H9 (cell line): Measurements from ENCODE around the gene TYMP. TPM values are rescaled to one million over a fixed set of nuclear protein-coding genes. Genes with fewer than 3 reads are reported as not detected.

Source experiments
- DNase-seq: peaks from one replicate; pipeline ENCODE4 v3.0.0-alpha.2; 2017
- H2AFZ ChIP-seq: one replicate; pipeline ENCODE4 v1.6.1; 2013; ENCODE audit warnings: mild to moderate bottlenecking, low read length, control low read depth, moderate library complexity
- H2AK5ac ChIP-seq: 2 replicates; pipeline ENCODE4 v1.6.1; 2013; ENCODE audit warnings: low read length, control low read depth, mixed read lengths; ENCODE audit not compliant: insufficient read length
- H2BK120ac ChIP-seq: one replicate; pipeline ENCODE4 v1.6.1; 2013; ENCODE audit warnings: low read depth, mild to moderate bottlenecking, low read length, control low read depth, inconsistent platforms; ENCODE audit not compliant: poor library complexity, severe bottlenecking
- H2BK12ac ChIP-seq: 2 replicates; pipeline ENCODE4 v1.6.1; 2013; ENCODE audit warnings: low read length, control low read depth, mixed read lengths, low read depth; ENCODE audit not compliant: insufficient read length
- H2BK15ac ChIP-seq: 2 replicates; pipeline ENCODE4 v1.6.1; 2013; ENCODE audit warnings: low read depth, low read length, control low read depth
- H2BK20ac ChIP-seq: one replicate; pipeline ENCODE4 v1.6.1; 2013; ENCODE audit warnings: low read depth, mild to moderate bottlenecking, low read length, control low read depth, inconsistent platforms; ENCODE audit not compliant: poor library complexity, severe bottlenecking
- H2BK5ac ChIP-seq: 2 replicates; pipeline ENCODE4 v1.6.1; 2013; ENCODE audit warnings: low read length, control low read depth, mixed read lengths; ENCODE audit not compliant: insufficient read length
- H3K14ac ChIP-seq: 2 replicates; pipeline ENCODE4 v1.6.1; 2013; ENCODE audit warnings: low read length, control low read depth; ENCODE audit not compliant: insufficient read depth
- H3K18ac ChIP-seq: 2 replicates; pipeline ENCODE4 v1.6.1; 2013; ENCODE audit warnings: low read depth, mild to moderate bottlenecking, mixed read lengths, low read length, control low read depth; ENCODE audit not compliant: insufficient read length
- H3K23ac ChIP-seq: 2 replicates; pipeline ENCODE4 v1.6.1; 2013; ENCODE audit warnings: low read length, control low read depth, mixed read lengths, low read depth; ENCODE audit not compliant: insufficient read length
- H3K23me2 ChIP-seq: 2 replicates; pipeline ENCODE4 v1.6.1; 2013; ENCODE audit warnings: low read depth, mild to moderate bottlenecking, mixed read lengths, low read length, control low read depth; ENCODE audit not compliant: insufficient read length, poor library complexity, severe bottlenecking
- H3K27ac ChIP-seq: 2 replicates; pipeline ENCODE4 v1.5.1; 2013; ENCODE audit warnings: low read length, control low read depth, mixed read lengths, low read depth; ENCODE audit not compliant: insufficient read length
- H3K27me3 ChIP-seq: 2 replicates; pipeline ENCODE4 v1.6.1; 2013; ENCODE audit warnings: low read length, control low read depth, inconsistent platforms; ENCODE audit not compliant: insufficient read depth
- H3K4ac ChIP-seq: 2 replicates; pipeline ENCODE4 v1.6.1; 2013; ENCODE audit warnings: low read depth, mild to moderate bottlenecking, control low read depth, inconsistent platforms, low read length, moderate library complexity
- H3K4me1 ChIP-seq: 2 replicates; pipeline ENCODE4 v1.6.1; 2013; ENCODE audit warnings: low read length, control low read depth, inconsistent platforms; ENCODE audit not compliant: insufficient read depth
- H3K4me2 ChIP-seq: 2 replicates; pipeline ENCODE4 v1.6.1; 2013; ENCODE audit warnings: low read length, control low read depth, mixed read lengths; ENCODE audit not compliant: insufficient read length, insufficient read depth
- H3K56ac ChIP-seq: 2 replicates; pipeline ENCODE4 v1.6.1; 2013; ENCODE audit warnings: low read depth, mild to moderate bottlenecking, mixed read lengths, low read length, control low read depth; ENCODE audit not compliant: insufficient read length
- H3K79me1 ChIP-seq: 2 replicates; pipeline ENCODE4 v1.6.1; 2013; ENCODE audit warnings: low read depth, mild to moderate bottlenecking, moderate library complexity, low read length, control low read depth, inconsistent platforms; ENCODE audit not compliant: insufficient read depth, poor library complexity, severe bottlenecking
- H3K79me2 ChIP-seq: 2 replicates; pipeline ENCODE4 v1.6.1; 2013; ENCODE audit warnings: low read length, control low read depth, inconsistent platforms; ENCODE audit not compliant: insufficient read depth
- H3K9ac ChIP-seq: 2 replicates; pipeline ENCODE4 v1.6.1; 2013; ENCODE audit warnings: low read length, control low read depth, mixed read lengths; ENCODE audit not compliant: insufficient read length; ENCODE audit errors: extremely low read depth
- H3K9me3 ChIP-seq: one replicate; pipeline ENCODE4 v1.6.1; 2013; ENCODE audit warnings: low read depth, low read length, inconsistent platforms; ENCODE audit not compliant: control insufficient read depth
- H3T11ph ChIP-seq: one replicate; pipeline ENCODE4 v1.6.1; 2013; ENCODE audit warnings: mild to moderate bottlenecking, low read length, control low read depth, inconsistent platforms
- H4K20me1 ChIP-seq: one replicate; pipeline ENCODE4 v1.6.1; 2013; ENCODE audit not compliant: control insufficient read depth, insufficient read length, insufficient read depth
- H4K5ac ChIP-seq: 2 replicates; pipeline ENCODE4 v1.6.1; 2013; ENCODE audit warnings: low read depth, mild to moderate bottlenecking, mixed read lengths, low read length, control low read depth; ENCODE audit not compliant: insufficient read length
- H4K8ac ChIP-seq: replicated peaks from 2 replicates; pipeline ENCODE4 v1.6.1; 2013; ENCODE audit warnings: low read length, control low read depth, mixed read lengths, low read depth; ENCODE audit not compliant: insufficient read length
- H4K91ac ChIP-seq: 2 replicates; pipeline ENCODE4 v1.6.1; 2013; ENCODE audit warnings: low read depth, mild to moderate bottlenecking, moderate library complexity, mixed read lengths, low read length, control low read depth; ENCODE audit not compliant: insufficient read length
- H3K27ac Mint-ChIP-seq, 3 experiments: 2 replicates in 2 of 3; 3 replicates in 1 of 3; pipeline ENCODE4 v1.8.0; 2020 to 2021; ENCODE audit warnings: mixed read lengths in 3 of 3, mild to moderate bottlenecking in 1 of 3, moderate library complexity in 1 of 3
- H3K27me3 Mint-ChIP-seq: 2 replicates; pipeline ENCODE4 v1.8.0; 2021; ENCODE audit warnings: low read depth, mild to moderate bottlenecking, moderate library complexity, mixed read lengths
- H3K36me3 Mint-ChIP-seq, 3 experiments: 2 replicates in 2 of 3; 3 replicates in 1 of 3; pipeline ENCODE4 v1.8.0; 2020 to 2021; ENCODE audit warnings: low read depth in 3 of 3, mixed read lengths in 3 of 3; ENCODE audit not compliant: insufficient read depth in 1 of 3
- H3K4me1 Mint-ChIP-seq, 2 experiments: 2 replicates each; pipeline ENCODE4 v1.8.0; 2020; ENCODE audit warnings: mixed read lengths in 2 of 2
- H3K4me3 Mint-ChIP-seq, 2 experiments: 2 replicates in 1 of 2; 3 replicates in 1 of 2; pipeline ENCODE4 v1.8.0; 2020 to 2021; ENCODE audit warnings: mild to moderate bottlenecking in 2 of 2, mixed read lengths in 2 of 2, moderate library complexity in 1 of 2
- H3K9me3 Mint-ChIP-seq, 2 experiments: 2 replicates in 1 of 2; 3 replicates in 1 of 2; pipeline ENCODE4 v1.8.0; 2020; ENCODE audit warnings: mild to moderate bottlenecking in 2 of 2, mixed read lengths in 2 of 2, moderate library complexity in 1 of 2
- CTCF ChIP-seq: fragments of 200-600 bp; sonication (generic); conservative IDR thresholded peaks from 3 replicates; pipeline ENCODE4 v1.8.0; 2021; ENCODE audit warnings: antibody characterized with exemption, mild to moderate bottlenecking
- WGBS: extraction: QIAGEN DNeasy Blood & Tissue Kit; methylation state at CpG from one replicate; pipeline ENCODE4 v1.1.7; 2013; ENCODE audit warnings: missing lambda C conversion rate, low lambda C conversion rate, mixed read lengths; ENCODE audit not compliant: insufficient read length; ENCODE audit errors: extremely low coverage; 5-methylcytosine and 5-hydroxymethylcytosine counted together
- total RNA-seq: library from RNA; stranded (reverse); gene quantifications from 2 replicates; pipeline ENCODE4 v1.2.1, GENCODE V29; 2021

Gene TYMP
- total RNA-seq, 1 experiment from 2014 or later: 1.0 TPM

GRCh38 chr22:50497093-50497492 is 32.7 kb downstream of the TYMP start:
- Histone ChIP-seq H4K91ac (no peak overlapping the region), H2AK5ac (no peak overlapping the region), H3K9ac (no peak overlapping the region), H2BK5ac (no peak overlapping the region), H4K5ac (no peak overlapping the region), H3K23ac (no peak overlapping the region), H3K27me3 (no peaks in the 10 kb centered on the region), H3K23me2 (no peaks in the 10 kb centered on the region), H2BK15ac (no peak overlapping the region), H3T11ph (no peak overlapping the region), H3K18ac (no peak overlapping the region), H2BK120ac (no peak overlapping the region), H3K79me2 (no peaks in the 10 kb centered on the region), H2BK20ac (no peak overlapping the region), H3K56ac (no peak overlapping the region), H3K4me1 (no peaks in the 10 kb centered on the region), H3K79me1 (no peaks in the 10 kb centered on the region), H3K4ac (no peak overlapping the region), H3K4me2 (no peak overlapping the region), H2BK12ac (no peak overlapping the region), H3K27ac (no peak overlapping the region), H3K14ac (no peak overlapping the region), H2AFZ (no peak overlapping the region), H4K20me1 (no peaks in the 10 kb centered on the region), H4K8ac (no peak overlapping the region), H3K9me3 (no peaks in the 10 kb centered on the region)
- Mint-ChIP-seq H3K9me3 (peaks cover 0 to 3% of the 10 kb centered on the region in 2 experiments; a peak in 2 of 5 replicates), H3K4me1 (peaks cover 5 to 6% of the 10 kb centered on the region in 2 experiments), H3K4me3 (no peak overlapping the region), H3K27ac (no peak overlapping the region), H3K36me3 (peaks cover 0 to under 1% (median 0%) of the 10 kb centered on the region in 3 experiments; a peak in 2 of 7 replicates), H3K27me3 (peaks cover 16% of the 10 kb centered on the region)
- DNase-seq: no peak
- WGBS: no CpG with 5 or more reads among the region's 6 CpGs
- no peak for TF ChIP-seq CTCF
